GM18502 (cell line): ENCODE results near the gene CTSC.
"Not testable (repeated sequence)": the region's sequence is repeated elsewhere in the genome, so short reads cannot be mapped to it uniquely, and the experiment has no call there.

Source experiments
- ATAC-seq: cut with Tn5 transposase; IDR thresholded peaks from one replicate; pipeline ENCODE4 v1.9.1; 2021; ENCODE audit warnings: mild to moderate bottlenecking; ENCODE audit not compliant: unreplicated experiment, poor library complexity

The CTSC gene

GRCh38 chr11:88322881-88323280 lies 14.7 kb downstream of the CTSC start:
- not testable (repeated sequence) for ATAC-seq

- ATAC-seq: not testable (repeated sequence)
Measured at GRCh38 chr11:88321412-88321811, 16.1 kb downstream of the CTSC start.

- no peak for ATAC-seq
Measured at GRCh38 chr11:88320149-88320559, 17.4 kb downstream of the CTSC start.

GRCh38 chr11:88318017-88318416 lies 19.5 kb downstream of the CTSC start:
- ATAC-seq: no peak

GRCh38 chr11:88317536-88317935 lies 20.0 kb downstream of the CTSC start:
- no peak for ATAC-seq

GRCh38 chr11:88315981-88316441 lies 21.5 kb downstream of the CTSC start:
- ATAC-seq: no peak

- no peak for ATAC-seq
Measured at GRCh38 chr11:88315015-88315414, 22.5 kb downstream of the CTSC start.

- no peak for ATAC-seq
Measured at GRCh38 chr11:88313441-88313840, 24.1 kb downstream of the CTSC start.

GRCh38 chr11:88312628-88313027 lies 24.9 kb downstream of the CTSC start:
- no peak for ATAC-seq

- ATAC-seq: no peak
Measured at GRCh38 chr11:88310246-88310645, 27.3 kb downstream of the CTSC start.

GRCh38 chr11:88308576-88308975 lies 29.0 kb downstream of the CTSC start:
- ATAC-seq: no peak

GRCh38 chr11:88307749-88308425 lies 29.6 kb downstream of the CTSC start:
- peak; percentile 64 for ATAC-seq

- ATAC-seq: no peak
Measured at GRCh38 chr11:88306785-88307184, 30.8 kb downstream of the CTSC start.

GRCh38 chr11:88305430-88305829 lies 32.1 kb downstream of the CTSC start:
- no peak for ATAC-seq

- ATAC-seq: no peak
Measured at GRCh38 chr11:88304352-88304751, 33.2 kb downstream of the CTSC start.

- ATAC-seq: no peak
Measured at GRCh38 chr11:88303037-88303436, 34.5 kb downstream of the CTSC start.

- peak; percentile 53 for ATAC-seq
Measured at GRCh38 chr11:88301488-88302140, 35.9 kb downstream of the CTSC start.

GRCh38 chr11:88300888-88301487 lies 36.5 kb downstream of the CTSC start:
- ATAC-seq: peak; percentile 73

GRCh38 chr11:88297863-88298262 lies 39.7 kb downstream of the CTSC start:
- no peak for ATAC-seq

GRCh38 chr11:88297421-88297820 lies 40.1 kb downstream of the CTSC start:
- ATAC-seq: no peak

- no peak for ATAC-seq
Measured at GRCh38 chr11:88295028-88295427, 42.5 kb downstream of the CTSC start.

GRCh38 chr11:88293931-88294330 lies 43.6 kb downstream of the CTSC start:
- no peak for ATAC-seq
